GM18951 (cell line): Measurements from ENCODE around the gene NUDT12.

ENCODE experiments used
- POLR2A ChIP-seq: IDR thresholded peaks from 4 replicates; pipeline ENCODE4 v1.6.1; 2011; ENCODE audit warnings: mild to moderate bottlenecking; ENCODE audit not compliant: insufficient read length, insufficient read depth; ENCODE audit errors: extremely low read depth
- in situ Hi-C: fragments of 300-500 bp; cut with MboI; formaldehyde crosslinking; loops from one replicate; pipeline ENCODE4 v1.12.0; 2022; ENCODE audit warnings: low sequenced_read_pairs, mixed read lengths, inconsistent platforms; ENCODE audit not compliant: unreplicated experiment

NUDT12 gene

GRCh38 chr5:103571730-103572129 lies 9.1 kb upstream of the NUDT12 start:
- in situ Hi-C loops, result no loop called here
- TF ChIP-seq POLR2A, result no peak

GRCh38 chr5:103569313-103570060 lies 6.9 kb upstream of the NUDT12 start:
- TF ChIP-seq POLR2A, result no peak
- in situ Hi-C loops, result no loop called here

- in situ Hi-C loops, result no loop called here
- TF ChIP-seq POLR2A, result no peak
These were observed 3.1 kb upstream of the NUDT12 start for GRCh38 chr5:103565719-103566118.

GRCh38 chr5:103561685-103562452 lies 720 bp downstream of the NUDT12 start:
- in situ Hi-C loops, result no loop called here
- no peak for TF ChIP-seq POLR2A

- in situ Hi-C loops, result no loop called here
- TF ChIP-seq POLR2A, result no peak
These were observed 1.8 kb downstream of the NUDT12 start for GRCh38 chr5:103560826-103561225.

- in situ Hi-C loops, result no loop called here
- no peak for TF ChIP-seq POLR2A
These were observed 15.7 kb downstream of the NUDT12 start for GRCh38 chr5:103546858-103547257.

- in situ Hi-C loops, result no loop called here
These were observed 20.1 kb downstream of the NUDT12 start for GRCh38 chr5:103542441-103542840.

GRCh38 chr5:103541569-103541968 lies 21.0 kb downstream of the NUDT12 start:
- in situ Hi-C loops, result no loop called here
- TF ChIP-seq POLR2A, result no peak

More at GRCh38 chr5:103542441-103542840, 20.1 kb downstream of the NUDT12 start:
- no peak for TF ChIP-seq POLR2A

- in situ Hi-C loops, result no loop called here
- TF ChIP-seq POLR2A, result no peak
These were observed 21.5 kb downstream of the NUDT12 start for GRCh38 chr5:103541114-103541513.

- TF ChIP-seq POLR2A, result no peak
- in situ Hi-C loops, result no loop called here
These were observed 22.9 kb downstream of the NUDT12 start for GRCh38 chr5:103539376-103540330.

GRCh38 chr5:103532086-103532734 lies 30.4 kb downstream of the NUDT12 start:
- in situ Hi-C loops, result no loop called here
- TF ChIP-seq POLR2A, result no peak

GRCh38 chr5:103526164-103526915 lies 36.2 kb downstream of the NUDT12 start:
- no peak for TF ChIP-seq POLR2A
- in situ Hi-C loops, result no loop called here
